ENCODE measurements around the gene ZP2.

ZP2 gene

GRCh38 chr16:21150375-21151001 is 60.9 kb downstream of the ZP2 start, which contains the start of gene DNAH3:
Gene DNAH3 (minus strand): TSS chr16:21150846. CDS start chr16:21150319, 527 bp downstream.
- TF ChIP-seq CTCF (IDR thresholded peaks at IDR 0.05; ENCODE audit: low read depth, low read length): no peak
- DNase-seq (ENCODE audit: low read depth in 2 of 2): peak in 1 of 2 donors; percentile 27
- no peak within 1 kb of the TSS for H3K4me3 ChIP-seq (replicated peaks in 1 of 2; ENCODE audit: low read depth in 2 of 2, low read length in 2 of 2)

Data from cardiac fibroblast (primary cell).